Hepatocyte (in vitro differentiated cells): Measurements from ENCODE around the gene FBXO21. TPM values are rescaled to one million over a fixed set of nuclear protein-coding genes. Genes with fewer than 3 reads are reported as not detected.

Experiments
- DNase-seq: peaks from one replicate; pipeline ENCODE4 v3.0.0-alpha.2; 2016; ENCODE audit warnings: low spot score
- H2AFZ ChIP-seq: fragments of 200-600 bp; sonication (generic); 2 replicates; pipeline ENCODE4 v1.6.0; 2016; ENCODE audit warnings: antibody characterized with exemption, mild to moderate bottlenecking
- H3K27ac ChIP-seq: fragments of 200-600 bp; sonication (generic); 2 replicates; pipeline ENCODE4 v1.5.1; 2016; ENCODE audit warnings: mild to moderate bottlenecking
- H3K27me3 ChIP-seq: fragments of 200-600 bp; sonication (generic); 2 replicates; pipeline ENCODE4 v1.6.1; 2016
- H3K36me3 ChIP-seq: fragments of 200-600 bp; sonication (generic); replicated peaks from 2 replicates; pipeline ENCODE4 v1.5.1; 2016; ENCODE audit warnings: low read depth; ENCODE audit not compliant: insufficient read depth
- H3K4me1 ChIP-seq: fragments of 200-600 bp; sonication (generic); 2 replicates; pipeline ENCODE4 v1.5.1; 2016; ENCODE audit warnings: mild to moderate bottlenecking, moderate library complexity; ENCODE audit not compliant: insufficient read depth
- H3K4me2 ChIP-seq: fragments of 200-600 bp; sonication (generic); 2 replicates; pipeline ENCODE4 v1.6.0; 2016
- H3K4me3 ChIP-seq: fragments of 200-600 bp; sonication (generic); 2 replicates; pipeline ENCODE4 v1.5.1; 2016; ENCODE audit warnings: mild to moderate bottlenecking
- H3K79me2 ChIP-seq: fragments of 200-600 bp; sonication (generic); 2 replicates; pipeline ENCODE4 v1.6.0; 2017; ENCODE audit warnings: mild to moderate bottlenecking
- H3K9me2 ChIP-seq: fragments of 200-600 bp; sonication (generic); replicated peaks from 2 replicates; pipeline ENCODE4 v1.6.0; 2017; ENCODE audit warnings: mild to moderate bottlenecking; ENCODE audit not compliant: insufficient read depth
- H3K9me3 ChIP-seq: fragments of 200-600 bp; sonication (generic); 2 replicates; pipeline ENCODE4 v1.5.1; 2016; ENCODE audit warnings: low read depth, mild to moderate bottlenecking
- H4K20me1 ChIP-seq: fragments of 200-600 bp; sonication (generic); 2 replicates; pipeline ENCODE4 v1.6.0; 2016; ENCODE audit warnings: mild to moderate bottlenecking; ENCODE audit not compliant: insufficient read depth, poor library complexity, severe bottlenecking
- CTCF ChIP-seq: fragments of 200-600 bp; sonication (generic); IDR thresholded peaks from 2 replicates; pipeline ENCODE4 v1.5.1; 2016; ENCODE audit warnings: antibody characterized with exemption, mild to moderate bottlenecking; ENCODE audit not compliant: poor library complexity
- EZH2 ChIP-seq: fragments of 200-600 bp; sonication (generic); IDR thresholded peaks from 2 replicates; pipeline ENCODE4 v1.6.1; 2016; ENCODE audit warnings: antibody characterized with exemption, mild to moderate bottlenecking, borderline replicate concordance
- EZH2phosphoT487 ChIP-seq: fragments of 200-600 bp; sonication (generic); IDR thresholded peaks from one replicate; pipeline ENCODE4 v1.6.1; 2018; ENCODE audit warnings: antibody characterized with exemption, mild to moderate bottlenecking, low read depth, moderate library complexity; ENCODE audit not compliant: unreplicated experiment, severe bottlenecking
- WGBS: methylation state at CpG from one replicate; pipeline ENCODE4 v1.1.6; 2016; ENCODE audit warnings: low lambda C conversion rate; ENCODE audit errors: missing lambda C conversion rate; 5-methylcytosine and 5-hydroxymethylcytosine counted together
- polyA plus RNA-seq: library from polyadenylated mRNA; unstranded; fragments of >200 nt; fragmentation: Nextera tagmentation; extraction: Ambion mirVana; gene quantifications from 2 replicates; pipeline ENCODE4 v1.2.1, GENCODE V29; 2016
- total RNA-seq: library from RNA; depleted of rRNA; stranded (reverse); fragments of >200 nt; gene quantifications from 2 replicates; pipeline ENCODE4 v1.2.3, GENCODE V29; 2014

FBXO21 gene
- total and polyA plus RNA-seq, 2 experiments from 2014 or later, result 41.9 to 68.0 TPM

- no peaks in the 10 kb centered on the region for H3K9me3 ChIP-seq
- H3K36me3 ChIP-seq, result no peaks in the 10 kb centered on the region
- H3K4me1 ChIP-seq, result peaks cover 4% of the 10 kb centered on the region
- peaks cover 6% of the 10 kb centered on the region for H3K27me3 ChIP-seq
- H3K4me2 ChIP-seq, result peak overlapping the region; percentile 89
- H3K4me3 ChIP-seq, result peak overlapping the region; percentile 73
- peaks cover 31% of the 10 kb centered on the region for H3K79me2 ChIP-seq
- no peak for TF ChIP-seq EZH2
- TF ChIP-seq CTCF, result no peak
- no peak for TF ChIP-seq EZH2phosphoT487
- peak overlapping the region; percentile 78 for H2AFZ ChIP-seq
- under 1% methylated on average over 32 of the region's 52 CpGs for WGBS
- peaks cover 3% of the 10 kb centered on the region for H4K20me1 ChIP-seq
- H3K27ac ChIP-seq, result peak overlapping the region; percentile 38
- no peaks in the 10 kb centered on the region for H3K9me2 ChIP-seq
- DNase-seq, result peak; percentile 52
Observed at GRCh38 chr12:117189725-117190209, 503 bp downstream of the FBXO21 start.

GRCh38 chr12:117188961-117189724, 1.1 kb downstream of the FBXO21 start:
- Histone ChIP-seq H3K27me3 (peaks cover 6% of the 10 kb centered on the region), H3K4me1 (peaks cover 4% of the 10 kb centered on the region), H3K4me2 (peak overlapping the region; percentile 89), H3K27ac (peak overlapping the region; percentile 38), H2AFZ (peak overlapping the region; percentile 52), H3K9me2 (no peaks in the 10 kb centered on the region), H3K36me3 (no peaks in the 10 kb centered on the region), H3K9me3 (no peaks in the 10 kb centered on the region), H4K20me1 (peaks cover 3% of the 10 kb centered on the region), H3K4me3 (peak overlapping the region; percentile 73), H3K79me2 (peaks cover 31% of the 10 kb centered on the region)
- DNase-seq, result peak; percentile 48
- no peak for TF ChIP-seq EZH2
- no peak for TF ChIP-seq CTCF
- TF ChIP-seq EZH2phosphoT487, result no peak
- 17% methylated on average over 25 of the region's 25 CpGs for WGBS

DNA sequence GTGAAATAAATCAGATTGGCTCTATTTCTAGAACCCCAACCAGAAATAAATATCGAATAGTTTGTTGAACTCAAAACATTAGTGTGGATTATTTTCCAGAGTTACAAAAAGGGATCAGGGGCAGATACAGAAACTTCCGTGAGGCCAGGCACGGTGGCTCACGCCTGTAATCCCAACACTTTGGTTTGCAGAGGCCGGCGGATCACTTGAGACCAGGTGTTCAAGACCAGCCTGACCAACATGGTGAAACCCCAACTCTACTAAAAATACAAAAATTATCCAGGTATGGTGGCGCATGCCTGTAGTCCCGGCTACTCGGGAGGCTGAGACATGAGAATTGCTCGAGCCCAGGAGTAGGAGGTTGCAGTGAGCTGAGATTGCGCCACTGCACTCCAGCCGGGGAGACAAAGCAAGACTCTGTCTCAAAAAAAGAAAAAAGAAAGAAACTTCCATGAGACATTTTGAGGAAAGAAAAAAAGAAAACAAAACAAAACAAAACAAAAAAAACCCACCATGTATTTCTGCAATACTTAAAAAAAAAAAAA, 2.1 kb downstream of the FBXO21 start:
- Histone ChIP-seq H3K4me1 (peaks cover 4% of the 10 kb centered on the region), H4K20me1 (peaks cover 3% of the 10 kb centered on the region), H3K9me3 (no peaks in the 10 kb centered on the region), H3K36me3 (no peaks in the 10 kb centered on the region), H3K27me3 (peaks cover 6% of the 10 kb centered on the region), H3K27ac (no peak overlapping the region), H3K79me2 (peaks cover 31% of the 10 kb centered on the region), H2AFZ (no peak overlapping the region), H3K9me2 (no peaks in the 10 kb centered on the region), H3K4me3 (peak overlapping the region; percentile 9), H3K4me2 (peak overlapping the region; percentile 89)
- no peak for DNase-seq
- TF ChIP-seq CTCF (no peak), EZH2phosphoT487 (no peak), EZH2 (no peak)
- WGBS, result 96% methylated on average over 12 of the region's 12 CpGs
